SHP77 treated with DMSO at 0.1 percent for 48 hours (cell line): Measurements from ENCODE around the gene RPL12.
"Not testable (repeated sequence)": the region's sequence is repeated elsewhere in the genome, so short reads cannot be mapped to it uniquely, and the experiment has no call there.

ENCODE experiments used
- DNase-seq: peaks from one replicate; lab custom pipeline; 2025; lab: John Stamatoyannopoulos, UW

RPL12 gene

DNA sequence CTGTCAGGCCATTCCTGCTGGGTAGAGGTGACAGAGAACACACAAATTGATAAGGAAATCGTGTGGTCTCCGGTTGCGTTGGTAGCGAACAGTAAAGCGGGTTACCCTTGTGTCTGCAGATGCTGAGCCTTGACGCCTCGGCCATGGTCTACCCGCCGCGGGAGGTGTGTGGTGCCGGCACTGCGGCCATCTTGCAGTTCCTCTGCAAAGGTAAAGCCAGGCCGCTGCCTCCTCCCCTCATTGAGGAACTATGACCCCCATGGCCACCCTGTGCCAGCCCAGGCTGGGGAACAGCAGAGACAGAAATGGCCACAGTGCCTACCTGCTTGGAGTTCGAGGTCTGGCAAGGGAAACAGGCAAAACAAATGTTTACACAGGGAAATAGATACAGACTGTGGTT is 16.4 kb upstream of the RPL12 start:
- DNase-seq = no peak

DNA sequence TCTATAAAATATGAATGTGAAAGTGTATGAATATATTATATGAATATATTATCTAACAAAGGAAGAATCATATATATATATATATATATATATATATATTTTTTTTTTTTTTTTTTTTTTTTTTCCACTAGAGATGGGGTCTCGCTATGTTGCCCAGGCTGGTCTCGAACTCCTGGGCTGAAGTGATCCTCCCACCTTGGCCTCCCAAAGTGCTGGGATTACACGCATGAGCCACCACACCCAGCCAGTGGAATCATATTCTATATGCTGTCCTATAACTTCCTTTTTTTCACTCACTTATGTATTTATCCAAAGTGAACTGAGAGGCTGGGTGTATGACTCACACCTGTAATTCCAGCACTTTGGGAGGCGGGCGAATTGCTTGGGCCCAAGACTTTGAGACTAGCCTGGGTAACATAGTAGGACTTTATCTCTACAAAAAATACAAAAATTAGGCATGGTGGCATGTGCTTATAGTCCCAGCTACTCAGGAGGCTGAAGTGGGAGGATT is 15.3 kb upstream of the RPL12 start:
- not testable (repeated sequence) for DNase-seq

DNA sequence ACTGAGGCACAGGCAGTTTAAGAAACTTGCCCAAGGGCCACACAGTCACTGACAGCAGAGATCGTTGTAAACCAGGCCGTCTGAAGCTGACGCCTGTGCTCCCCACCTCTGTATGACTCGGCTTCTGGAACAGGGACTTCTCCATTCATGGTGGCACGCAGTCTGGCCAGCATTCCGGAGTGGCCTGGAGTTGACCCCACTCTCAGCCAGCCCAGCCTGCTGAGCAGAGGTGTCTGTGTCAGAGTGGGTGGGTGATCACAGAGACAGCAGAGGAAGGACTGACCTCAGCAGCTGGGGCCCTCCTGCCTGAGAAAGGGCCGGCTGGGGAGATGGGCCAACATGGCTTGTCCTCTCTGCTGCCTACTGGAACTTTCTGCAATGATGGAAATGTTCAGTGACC is 12.7 kb upstream of the RPL12 start:
- DNase-seq = no peak

DNA sequence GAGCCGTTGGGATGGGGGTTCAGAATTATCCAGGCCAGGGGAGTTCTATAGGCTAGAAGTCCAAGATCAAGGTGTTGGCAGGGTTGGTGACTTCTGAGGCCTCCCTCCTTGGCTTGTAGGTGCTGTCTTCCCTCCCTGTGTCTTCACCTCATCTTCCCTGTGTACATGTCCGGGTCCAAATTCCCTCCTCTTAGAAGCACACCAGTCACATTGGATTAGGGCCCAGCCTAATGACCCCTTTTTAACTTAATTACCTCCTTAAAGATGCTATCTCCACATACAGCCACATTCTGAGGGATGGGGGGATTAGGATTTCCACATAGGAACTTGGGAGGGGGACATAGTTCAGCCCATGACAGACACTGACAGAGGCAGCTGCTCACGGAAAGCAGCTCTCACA is 12.2 kb upstream of the RPL12 start:
- no peak for DNase-seq

DNA sequence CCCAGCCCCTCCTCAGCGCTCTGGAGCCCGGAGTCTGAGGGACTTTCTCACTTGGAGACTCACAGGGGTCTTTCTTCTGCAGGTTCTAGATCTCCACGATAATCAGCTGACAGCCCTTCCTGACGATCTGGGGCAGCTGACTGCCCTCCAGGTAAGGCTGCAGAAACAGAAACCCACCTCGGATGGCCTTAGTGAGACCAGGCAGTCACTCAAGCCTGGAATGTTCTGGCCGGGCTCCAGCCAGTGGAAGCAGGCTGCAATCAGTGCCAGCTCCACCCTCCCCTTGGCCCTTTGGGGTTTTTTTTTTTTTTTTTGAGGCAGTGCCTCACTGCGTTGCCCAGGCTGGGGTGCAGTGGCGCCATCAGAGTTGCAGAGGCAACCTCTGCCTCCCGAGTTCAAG is 7.7 kb upstream of the RPL12 start:
- no peak for DNase-seq

DNA sequence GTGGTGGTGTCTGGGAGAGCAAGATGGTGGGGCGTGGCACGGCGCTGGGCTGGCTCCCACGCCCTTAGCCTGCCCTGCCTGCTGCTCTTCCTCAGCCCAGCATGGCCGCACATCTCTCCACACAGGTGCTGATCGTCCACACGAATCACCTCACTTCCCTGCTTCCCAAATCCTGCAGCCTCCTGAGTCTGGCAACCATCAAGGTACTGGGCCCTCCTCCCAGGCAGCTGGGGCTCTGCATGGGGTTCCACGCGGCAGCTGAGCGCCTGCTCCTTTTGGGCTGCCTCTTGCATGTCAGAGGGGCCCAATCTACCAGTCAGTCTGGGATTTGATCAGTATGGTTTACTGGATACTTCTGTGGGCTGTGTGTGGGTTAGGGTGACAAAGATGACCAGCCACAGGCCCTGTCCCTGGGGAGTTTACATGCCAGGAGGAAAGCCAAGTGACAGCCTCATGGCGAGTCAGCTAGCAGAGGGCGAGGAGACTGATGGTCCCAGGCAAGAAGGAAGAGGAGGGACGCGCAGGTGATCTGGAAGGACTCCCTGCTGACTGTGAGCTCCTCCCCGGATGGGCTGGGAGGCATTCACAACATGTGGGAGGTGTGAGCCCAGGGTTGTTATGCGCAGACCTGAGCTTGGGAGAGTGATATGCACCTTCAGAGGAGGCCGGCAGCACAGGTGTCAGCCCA is 6.1 kb upstream of the RPL12 start:
- no peak for DNase-seq

DNA sequence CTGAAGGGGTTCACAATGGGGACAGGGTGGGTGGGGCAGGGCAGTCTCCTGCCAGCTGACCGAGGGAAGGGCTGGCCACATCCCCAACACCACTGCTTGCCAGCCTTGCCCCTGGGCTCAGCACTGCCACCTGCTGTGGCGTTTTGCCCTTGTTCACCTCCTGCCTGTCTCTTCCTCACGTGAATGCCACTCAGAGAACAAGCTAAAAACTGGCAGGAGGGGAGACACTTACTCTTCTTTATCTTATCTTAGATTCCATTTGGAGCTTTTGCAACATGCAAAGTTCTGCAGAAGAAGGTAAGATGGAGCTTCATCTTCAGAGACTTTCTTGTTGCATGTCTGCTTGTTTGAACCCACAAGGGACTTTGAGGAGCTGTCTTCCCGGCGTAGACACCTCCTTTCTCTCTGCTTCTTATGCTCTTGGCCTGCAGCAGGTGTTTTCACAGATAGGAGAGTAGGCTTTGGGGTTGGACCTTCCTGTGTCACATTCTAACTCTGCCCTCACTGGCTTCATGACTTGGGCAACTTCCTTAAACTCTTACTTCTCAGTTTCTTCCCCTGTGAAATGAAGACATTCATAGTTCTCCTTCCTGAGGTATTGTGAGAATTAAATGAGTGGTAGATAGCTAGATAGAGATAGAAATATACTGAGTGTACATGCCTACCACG is 4.3 kb upstream of the RPL12 start:
- DNase-seq = no peak

DNA sequence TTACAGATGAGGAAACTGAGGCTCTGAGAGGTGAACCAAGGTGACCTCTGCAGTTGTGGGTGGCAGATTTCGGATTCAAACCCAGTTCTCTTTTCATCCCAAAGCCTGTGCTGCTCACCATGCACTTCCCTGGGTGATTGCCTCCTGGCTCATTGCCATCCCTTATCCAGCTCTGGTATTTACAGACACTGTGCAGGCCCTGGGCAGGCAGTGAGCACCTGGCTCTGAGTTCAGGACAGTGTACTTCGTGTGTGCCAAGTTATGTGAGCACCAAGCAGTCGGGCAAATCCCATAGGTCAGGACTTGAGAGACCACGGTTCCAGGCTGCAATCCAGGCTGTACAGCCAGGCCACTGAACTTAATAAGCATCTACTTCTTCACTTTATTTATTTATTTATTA is 1.5 kb upstream of the RPL12 start:
- peak; percentile 59 for DNase-seq

DNA sequence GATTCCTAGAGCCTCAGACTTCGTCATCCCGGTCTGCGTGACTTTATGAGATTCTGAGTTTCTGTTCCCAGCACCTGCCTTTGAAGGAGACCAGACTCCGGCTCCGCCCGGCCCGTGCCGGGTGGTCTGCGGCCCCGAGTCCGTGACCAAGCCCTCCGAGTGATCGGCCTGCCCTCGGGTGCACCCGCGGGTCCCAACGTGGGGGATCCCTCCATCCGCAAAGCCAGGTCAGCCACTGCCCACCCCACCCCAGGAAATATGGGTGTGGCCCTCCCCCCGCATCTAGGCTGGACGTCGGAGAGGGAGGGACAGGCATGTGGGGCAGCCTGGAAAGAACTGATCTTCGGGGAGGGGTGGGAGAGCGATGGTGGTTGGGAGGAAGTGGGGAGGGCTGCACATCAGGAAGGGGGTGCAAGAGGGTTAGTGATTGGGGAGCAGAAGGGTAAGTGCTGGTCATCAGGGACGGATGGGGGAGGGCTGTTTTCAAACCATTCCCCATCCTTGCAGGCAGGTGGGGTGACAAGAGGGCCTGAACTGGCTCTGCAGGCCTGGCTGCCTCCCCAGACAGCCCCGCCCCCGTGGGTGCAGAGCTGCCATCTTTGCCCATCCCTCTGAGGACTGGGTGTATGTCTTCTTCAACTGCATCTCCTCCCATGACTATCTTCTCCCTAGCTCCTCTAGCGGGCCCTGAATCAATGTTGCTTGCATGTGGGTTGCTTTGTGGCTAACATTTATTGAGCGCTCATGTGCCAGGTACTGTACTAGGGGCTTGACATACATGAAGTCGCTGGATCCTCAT is 851 bp upstream of the RPL12 start:
- peak; percentile 58 for DNase-seq

DNA sequence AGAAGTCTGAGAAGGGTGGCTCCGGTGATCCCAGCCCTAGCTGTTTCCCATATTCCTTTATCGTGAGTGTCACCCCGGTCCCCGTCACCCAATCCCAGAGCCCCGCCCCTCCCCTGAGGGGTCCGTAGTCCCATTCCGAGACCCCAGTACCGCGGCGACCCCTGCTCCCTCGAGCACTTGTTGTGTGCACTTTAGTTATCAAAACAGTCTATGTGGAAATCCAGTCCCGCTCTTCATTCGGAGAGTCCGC is 327 bp upstream of the RPL12 start:
- peak; percentile 42 for DNase-seq

DNA sequence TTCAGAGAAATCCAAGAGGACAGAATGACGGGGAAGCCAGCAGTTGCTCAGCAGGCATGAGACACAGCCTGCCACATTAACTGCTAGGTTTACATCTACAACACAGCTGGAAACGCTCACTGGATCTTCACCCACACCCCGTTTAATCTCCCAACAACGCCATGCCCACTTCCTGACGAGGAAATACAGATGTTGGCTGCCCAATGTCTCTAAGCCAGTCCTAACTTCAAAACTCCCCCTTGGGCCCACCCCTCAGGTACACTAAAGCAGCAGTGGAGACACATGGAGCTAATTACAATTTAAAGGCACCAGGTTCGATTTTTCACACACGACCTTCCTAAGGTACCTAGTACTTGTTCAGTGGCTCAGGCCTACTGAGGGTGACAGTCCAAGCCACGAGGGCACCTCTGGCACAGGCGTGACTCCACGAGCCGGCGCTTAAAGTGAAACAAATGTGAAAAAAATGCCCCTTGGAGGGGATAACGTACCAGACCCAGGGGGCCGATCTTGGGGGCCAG is 904 bp downstream of the RPL12 start:
- DNase-seq = no peak

DNA sequence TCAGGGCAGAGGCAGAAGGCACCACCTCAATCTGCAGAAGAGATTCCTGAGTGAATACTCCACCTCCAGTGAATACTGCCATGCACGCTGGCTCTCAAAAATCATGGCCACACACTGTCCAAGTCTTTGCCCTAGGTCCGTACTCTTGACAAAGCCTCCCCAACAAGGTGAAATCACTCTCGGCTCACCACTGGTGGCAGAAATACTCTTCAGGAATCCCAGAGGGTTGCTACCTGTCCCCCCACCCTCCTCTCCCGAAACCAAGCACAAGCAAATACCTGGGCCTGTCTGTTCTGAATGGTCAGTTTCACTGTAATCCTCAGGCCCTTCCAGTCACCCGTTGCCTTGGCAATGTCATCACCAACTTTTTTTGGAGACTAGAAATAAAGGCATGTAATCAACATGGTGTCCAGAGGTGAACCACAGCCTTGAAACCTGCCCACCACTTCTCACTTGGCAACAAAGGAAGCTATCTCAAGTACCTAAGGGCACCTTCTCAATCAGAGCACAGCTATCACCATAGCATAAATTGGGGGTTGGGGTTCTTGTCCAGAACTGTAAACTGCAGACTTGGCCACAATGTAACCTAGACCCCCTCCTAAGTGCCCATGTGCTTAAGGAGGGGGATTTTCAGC is 1.8 kb downstream of the RPL12 start:
- no peak for DNase-seq

DNA sequence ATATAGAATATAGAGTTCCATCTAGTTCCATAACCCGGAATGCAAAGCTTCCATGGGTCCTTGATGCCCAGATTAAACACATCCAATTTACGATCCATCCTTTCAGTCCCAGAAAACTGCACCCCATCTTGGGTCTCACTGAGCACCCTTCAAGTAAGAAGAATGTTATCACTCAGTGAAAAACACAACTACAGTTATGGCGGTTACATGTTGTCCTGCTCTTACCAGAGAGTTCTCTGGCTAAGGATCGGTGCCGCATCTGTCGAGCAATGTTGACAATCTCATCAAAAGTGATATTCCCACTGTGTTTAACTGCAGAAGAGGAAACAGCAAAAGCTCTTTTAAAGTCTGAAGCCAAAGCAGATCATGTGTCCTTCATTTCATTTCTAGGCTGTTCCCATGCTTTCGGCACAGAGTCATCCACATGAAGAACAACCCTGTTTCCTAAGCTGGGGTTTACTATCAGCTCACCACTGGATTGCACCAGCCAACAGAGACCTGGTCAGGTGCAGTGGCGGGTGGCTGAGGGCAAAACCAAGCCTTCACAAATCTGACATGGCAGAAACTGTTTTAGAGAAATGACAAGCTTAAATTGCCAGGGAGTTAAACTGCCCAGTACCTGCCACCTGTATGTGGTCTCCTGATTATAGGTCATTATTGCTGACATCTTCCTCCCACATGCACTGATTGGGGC is 2.9 kb downstream of the RPL12 start:
- no peak for DNase-seq

DNA sequence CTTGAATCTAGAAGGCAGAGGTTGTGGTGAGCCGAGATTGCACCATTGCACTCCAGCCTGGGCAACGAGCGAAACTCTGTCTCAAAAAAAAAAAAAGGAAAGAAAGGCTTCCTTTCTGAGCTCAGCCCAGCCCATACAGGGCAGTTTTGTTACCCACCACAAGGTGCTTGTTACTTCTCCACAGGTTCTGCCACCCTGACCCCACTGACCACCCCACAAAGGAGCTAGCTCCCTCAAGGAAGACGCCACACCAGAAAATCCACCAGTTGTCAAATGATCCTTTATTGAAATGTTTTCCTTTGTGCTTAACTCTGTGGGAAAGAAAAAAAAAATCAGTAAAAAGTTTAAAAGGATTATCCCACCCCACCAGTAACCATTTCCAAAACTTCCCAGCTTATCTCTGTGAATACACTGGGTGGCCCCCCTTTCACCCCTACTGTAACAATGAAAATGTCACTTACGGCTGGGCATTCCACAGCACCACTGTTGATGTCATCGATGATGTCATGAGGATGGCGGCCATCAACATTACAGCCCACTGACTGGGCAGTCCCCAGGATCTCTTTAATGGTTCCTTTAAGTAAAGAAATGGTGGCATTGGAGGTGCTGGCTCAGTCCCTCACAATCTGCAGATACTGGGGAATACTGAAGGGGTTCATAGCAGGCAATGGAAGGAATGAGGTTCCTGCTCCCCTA is 3.6 kb downstream of the RPL12 start:
- DNase-seq = no peak

DNA sequence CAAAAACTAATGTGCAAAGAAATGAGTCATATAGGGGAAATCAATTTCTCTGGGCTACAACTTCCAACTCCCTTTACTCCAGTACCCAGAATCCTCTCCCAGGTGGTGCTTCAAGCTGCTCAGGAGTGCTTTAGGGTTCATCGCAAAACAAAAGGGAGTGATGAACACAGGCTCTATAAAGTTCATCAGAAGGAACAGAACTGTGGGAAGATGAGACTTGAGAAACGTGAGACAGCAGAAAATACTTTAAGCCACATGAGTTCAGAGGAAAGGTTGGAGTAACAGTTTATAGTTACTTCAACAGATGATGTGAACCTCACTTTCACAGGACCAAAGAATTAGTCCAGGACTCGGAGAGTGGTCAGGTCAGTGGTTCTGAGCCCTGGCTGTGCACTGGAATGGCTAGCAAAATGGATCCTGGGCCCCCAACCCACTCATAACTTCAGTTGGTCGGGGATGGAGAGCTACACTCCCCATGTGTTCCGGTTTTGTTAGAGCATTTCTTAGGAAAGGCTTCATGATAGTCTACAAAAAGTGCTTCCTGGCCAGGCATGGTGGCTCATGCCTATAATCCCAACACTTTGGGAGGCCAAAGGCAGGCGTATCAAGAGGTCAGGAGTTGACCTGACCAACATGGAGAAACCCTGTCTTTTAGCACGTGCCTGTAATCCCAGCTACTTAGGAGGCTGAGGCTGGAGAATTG is 4.3 kb downstream of the RPL12 start:
- DNase-seq = no peak

DNA sequence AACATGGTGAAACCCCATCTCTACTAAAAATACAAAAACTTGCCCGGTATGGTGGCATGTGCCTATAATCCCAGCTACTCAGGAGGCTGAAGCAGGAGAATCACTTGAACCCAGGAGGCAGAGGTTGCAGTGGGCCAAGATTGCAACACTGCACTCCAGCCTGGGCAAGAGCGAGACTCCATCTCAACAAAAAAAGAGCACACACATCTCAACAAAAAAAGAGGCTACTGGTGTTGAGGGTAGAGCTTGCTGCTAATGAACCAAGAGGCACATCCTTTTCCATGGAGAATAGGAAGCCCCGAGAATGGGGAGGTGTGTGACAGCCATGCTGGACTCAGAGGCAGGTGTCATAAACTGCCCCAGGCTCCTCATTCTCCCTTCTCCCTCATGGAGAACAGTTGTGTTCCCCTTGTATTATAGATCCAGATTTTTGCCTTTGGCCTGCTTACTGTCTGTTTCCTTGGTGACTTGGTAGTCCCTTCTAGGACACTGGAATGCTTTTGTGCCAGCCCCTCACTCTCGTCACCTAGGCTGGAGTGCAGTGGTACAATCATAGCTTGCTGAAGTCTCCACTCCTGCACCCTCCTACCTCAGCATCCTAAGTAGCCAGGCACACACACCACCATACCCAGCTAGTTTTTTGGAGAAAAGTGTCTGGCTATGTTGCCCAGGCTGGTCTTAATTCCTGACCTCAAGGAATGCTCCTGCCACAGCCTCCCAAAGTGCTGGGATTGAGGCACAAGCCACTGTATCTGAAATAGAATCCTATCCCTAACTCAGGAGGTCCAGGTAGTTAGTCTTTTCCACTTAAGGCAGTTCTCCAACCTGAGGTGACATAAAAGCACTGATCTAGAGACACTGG is 5.1 kb downstream of the RPL12 start:
- no peak for DNase-seq

DNA sequence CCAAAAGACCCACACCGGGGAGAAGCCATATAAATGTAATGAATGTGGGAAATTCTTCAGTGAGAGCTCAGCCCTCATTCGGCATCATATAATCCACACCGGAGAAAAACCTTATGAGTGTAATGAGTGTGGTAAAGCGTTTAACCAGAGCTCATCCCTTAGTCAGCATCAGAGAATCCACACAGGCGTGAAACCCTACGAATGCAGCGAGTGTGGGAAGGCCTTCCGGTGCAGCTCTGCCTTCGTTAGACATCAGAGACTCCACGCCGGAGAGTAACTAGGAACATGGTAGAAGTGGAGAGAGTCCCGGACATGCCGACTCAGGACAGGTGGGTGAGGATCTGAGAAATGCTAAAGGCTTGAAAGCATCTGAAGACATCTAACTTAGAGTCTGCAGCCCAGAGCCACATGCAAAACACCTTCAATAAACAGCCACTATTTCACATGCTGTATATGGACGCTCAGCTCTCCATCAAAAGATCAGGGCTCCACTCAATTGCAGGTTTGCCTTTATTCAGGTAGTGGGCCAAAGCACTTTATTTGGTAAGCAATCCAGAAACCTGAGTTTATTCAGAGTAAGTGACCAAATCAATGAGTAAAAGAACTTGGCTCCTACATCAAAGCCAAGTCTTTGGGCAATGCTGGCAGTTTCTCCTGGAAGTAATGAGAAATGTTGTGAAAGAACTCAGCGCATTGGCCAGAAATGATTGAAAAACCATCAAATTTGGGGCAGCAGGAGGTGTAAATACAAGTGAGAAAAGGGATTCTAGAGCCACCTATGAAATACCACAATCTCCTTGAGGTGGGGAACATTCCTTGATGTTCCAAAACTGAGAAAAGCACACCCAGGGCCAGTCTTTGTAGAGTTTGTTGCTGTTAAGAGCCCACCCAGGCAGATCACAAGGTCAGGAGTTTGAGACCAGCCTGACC is 6.0 kb downstream of the RPL12 start:
- DNase-seq = no peak

DNA sequence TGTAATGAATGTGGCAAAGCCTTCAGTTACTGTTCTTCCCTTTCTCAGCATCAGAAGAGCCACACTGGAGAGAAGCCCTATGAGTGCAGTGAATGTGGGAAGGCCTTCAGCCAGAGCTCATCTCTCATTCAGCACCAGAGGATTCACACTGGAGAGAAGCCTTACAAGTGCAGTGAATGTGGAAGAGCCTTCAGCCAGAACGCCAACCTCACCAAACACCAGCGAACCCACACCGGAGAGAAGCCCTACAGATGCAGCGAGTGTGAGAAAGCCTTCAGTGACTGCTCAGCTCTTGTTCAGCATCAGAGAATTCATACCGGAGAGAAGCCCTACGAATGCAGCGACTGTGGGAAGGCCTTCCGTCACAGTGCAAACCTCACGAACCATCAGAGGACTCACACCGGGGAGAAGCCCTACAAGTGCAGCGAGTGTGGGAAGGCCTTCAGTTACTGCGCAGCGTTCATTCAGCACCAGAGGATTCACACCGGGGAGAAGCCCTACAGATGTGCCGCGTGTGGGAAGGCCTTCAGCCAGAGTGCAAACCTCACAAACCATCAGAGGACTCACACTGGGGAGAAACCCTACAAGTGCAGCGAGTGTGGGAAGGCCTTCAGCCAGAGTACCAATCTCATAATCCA is 6.8 kb downstream of the RPL12 start:
- DNase-seq = no peak
